Measurements from ENCODE around the gene KLHL17.

KLHL17 gene

DNA sequence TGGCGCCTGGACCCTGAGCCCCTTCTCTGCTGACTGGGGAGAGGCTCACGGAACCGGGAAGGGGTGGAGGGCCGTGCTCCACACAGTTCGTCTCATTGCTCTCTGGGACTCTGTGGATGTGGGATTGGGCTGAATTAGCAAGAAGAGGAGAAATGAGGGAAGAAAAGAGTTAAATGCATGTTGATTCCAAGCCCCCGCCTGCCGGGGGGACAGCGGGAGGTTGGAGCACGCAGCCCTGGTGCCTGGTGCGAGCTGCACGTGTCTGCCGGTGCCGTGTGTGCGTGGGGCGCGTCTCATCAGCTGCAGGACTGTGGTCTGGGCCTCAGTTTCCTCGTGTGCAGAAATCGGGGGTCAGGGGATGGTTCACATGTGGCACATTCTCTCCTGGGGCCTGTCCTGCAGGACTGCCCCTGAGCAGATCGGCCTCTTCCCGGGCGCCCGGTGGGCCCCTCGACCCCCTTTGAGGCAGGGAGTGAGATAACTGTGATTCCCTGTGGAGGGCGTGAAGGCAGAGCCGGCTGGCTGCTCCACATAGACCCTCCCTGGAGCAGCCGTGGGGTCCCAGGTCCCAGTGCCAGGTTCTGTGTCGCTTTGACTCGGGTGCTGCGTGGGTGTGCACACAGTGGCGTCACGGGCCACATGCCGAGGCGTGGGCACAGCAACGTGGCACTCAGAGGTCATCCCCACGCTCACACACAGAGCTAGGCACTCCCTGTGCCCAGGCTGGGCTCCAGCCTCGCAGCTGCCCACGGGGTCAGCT, 25.2 kb upstream of the KLHL17 start:
- TF ChIP-seq EZH2 (optimal IDR thresholded peaks at IDR 0.05; ENCODE audit: low read depth, low read length) (no peak), EZH2phosphoT487 (IDR thresholded peaks at IDR 0.05; ENCODE audit: low read length) (no peak)
- TF ChIP-seq, protein P1, sequence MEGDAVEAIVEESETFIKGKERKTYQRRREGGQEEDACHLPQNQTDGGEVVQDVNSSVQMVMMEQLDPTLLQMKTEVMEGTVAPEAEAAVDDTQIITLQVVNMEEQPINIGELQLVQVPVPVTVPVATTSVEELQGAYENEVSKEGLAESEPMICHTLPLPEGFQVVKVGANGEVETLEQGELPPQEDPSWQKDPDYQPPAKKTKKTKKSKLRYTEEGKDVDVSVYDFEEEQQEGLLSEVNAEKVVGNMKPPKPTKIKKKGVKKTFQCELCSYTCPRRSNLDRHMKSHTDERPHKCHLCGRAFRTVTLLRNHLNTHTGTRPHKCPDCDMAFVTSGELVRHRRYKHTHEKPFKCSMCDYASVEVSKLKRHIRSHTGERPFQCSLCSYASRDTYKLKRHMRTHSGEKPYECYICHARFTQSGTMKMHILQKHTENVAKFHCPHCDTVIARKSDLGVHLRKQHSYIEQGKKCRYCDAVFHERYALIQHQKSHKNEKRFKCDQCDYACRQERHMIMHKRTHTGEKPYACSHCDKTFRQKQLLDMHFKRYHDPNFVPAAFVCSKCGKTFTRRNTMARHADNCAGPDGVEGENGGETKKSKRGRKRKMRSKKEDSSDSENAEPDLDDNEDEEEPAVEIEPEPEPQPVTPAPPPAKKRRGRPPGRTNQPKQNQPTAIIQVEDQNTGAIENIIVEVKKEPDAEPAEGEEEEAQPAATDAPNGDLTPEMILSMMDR (IDR thresholded peaks at IDR 0.05; ENCODE audit: low read length): no peak
- Histone ChIP-seq H3K4me1 (ENCODE audit: low read length) (no peaks in the 10 kb centered on the region), H3K27ac (ENCODE audit: low read length) (no peak overlapping the region), H3F3A (ENCODE audit: insufficient read depth, low read length) (no peaks in the 10 kb centered on the region), H3K79me2 (ENCODE audit: low read length) (no peaks in the 10 kb centered on the region), H3K4me2 (ENCODE audit: low read depth, low read length) (no peak overlapping the region), H3K4me3 (ENCODE audit: low read length) (no peak overlapping the region), H3K27me3 (replicated peaks; ENCODE audit: insufficient read depth, low read length) (peaks cover 84% of the 10 kb centered on the region), H4K20me1 (ENCODE audit: insufficient read depth, low read length) (no peaks in the 10 kb centered on the region), H2AFZ (ENCODE audit: low read length) (no peak overlapping the region), H3K9me2 (replicated peaks; ENCODE audit: insufficient read depth, low read length) (no peaks in the 10 kb centered on the region), H3K9me3 (replicated peaks; ENCODE audit: insufficient read depth, low read length) (no peaks in the 10 kb centered on the region), H3K9ac (ENCODE audit: low read length) (no peak overlapping the region), H3K36me3 (replicated peaks; ENCODE audit: insufficient read depth, low read length) (no peaks in the 10 kb centered on the region)
- no peak for DNase-seq

DNA sequence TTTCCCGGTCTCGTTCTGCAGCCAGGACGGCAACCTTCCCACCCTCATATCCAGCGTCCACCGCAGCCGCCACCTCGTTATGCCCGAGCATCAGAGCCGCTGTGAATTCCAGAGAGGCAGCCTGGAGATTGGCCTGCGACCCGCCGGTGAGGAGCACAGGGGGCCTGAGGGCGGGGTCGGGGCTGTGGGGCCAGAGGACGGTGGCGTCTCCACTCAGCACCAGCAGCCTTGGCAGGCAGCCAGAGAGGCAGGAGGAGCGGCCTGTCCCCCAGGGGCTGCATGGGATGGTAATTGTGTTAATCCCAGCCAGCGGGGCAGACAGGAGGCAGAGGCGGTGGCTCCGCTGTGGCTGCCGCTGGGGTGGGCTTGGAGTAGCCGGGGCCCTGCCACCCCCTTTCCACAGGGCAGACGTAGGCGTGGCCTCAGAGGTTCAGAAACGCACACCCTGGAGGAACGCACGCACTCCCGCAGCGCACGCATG, 24.6 kb upstream of the KLHL17 start:
- Histone ChIP-seq H3K79me2 (ENCODE audit: low read length) (no peaks in the 10 kb centered on the region), H3K9me3 (replicated peaks; ENCODE audit: insufficient read depth, low read length) (no peaks in the 10 kb centered on the region), H4K20me1 (ENCODE audit: insufficient read depth, low read length) (peaks cover 1% of the 10 kb centered on the region; the same call in 1 of the 2 replicates), H3K9ac (ENCODE audit: low read length) (no peak overlapping the region), H3K4me2 (ENCODE audit: low read depth, low read length) (no peak overlapping the region), H3F3A (ENCODE audit: insufficient read depth, low read length) (no peaks in the 10 kb centered on the region), H3K27me3 (replicated peaks; ENCODE audit: insufficient read depth, low read length) (peaks cover 84% of the 10 kb centered on the region), H2AFZ (ENCODE audit: low read length) (no peak overlapping the region), H3K27ac (ENCODE audit: low read length) (no peak overlapping the region), H3K4me1 (ENCODE audit: low read length) (peaks cover 5% of the 10 kb centered on the region; the same call in 1 of the 2 replicates), H3K36me3 (replicated peaks; ENCODE audit: insufficient read depth, low read length) (no peaks in the 10 kb centered on the region), H3K4me3 (ENCODE audit: low read length) (no peak overlapping the region), H3K9me2 (replicated peaks; ENCODE audit: insufficient read depth, low read length) (no peaks in the 10 kb centered on the region)
- TF ChIP-seq, protein P1 (IDR thresholded peaks at IDR 0.05; ENCODE audit: low read length): no peak
- TF ChIP-seq EZH2phosphoT487 (IDR thresholded peaks at IDR 0.05; ENCODE audit: low read length) (no peak), EZH2 (optimal IDR thresholded peaks at IDR 0.05; ENCODE audit: low read depth, low read length) (no peak)
- no peak for DNase-seq

DNA sequence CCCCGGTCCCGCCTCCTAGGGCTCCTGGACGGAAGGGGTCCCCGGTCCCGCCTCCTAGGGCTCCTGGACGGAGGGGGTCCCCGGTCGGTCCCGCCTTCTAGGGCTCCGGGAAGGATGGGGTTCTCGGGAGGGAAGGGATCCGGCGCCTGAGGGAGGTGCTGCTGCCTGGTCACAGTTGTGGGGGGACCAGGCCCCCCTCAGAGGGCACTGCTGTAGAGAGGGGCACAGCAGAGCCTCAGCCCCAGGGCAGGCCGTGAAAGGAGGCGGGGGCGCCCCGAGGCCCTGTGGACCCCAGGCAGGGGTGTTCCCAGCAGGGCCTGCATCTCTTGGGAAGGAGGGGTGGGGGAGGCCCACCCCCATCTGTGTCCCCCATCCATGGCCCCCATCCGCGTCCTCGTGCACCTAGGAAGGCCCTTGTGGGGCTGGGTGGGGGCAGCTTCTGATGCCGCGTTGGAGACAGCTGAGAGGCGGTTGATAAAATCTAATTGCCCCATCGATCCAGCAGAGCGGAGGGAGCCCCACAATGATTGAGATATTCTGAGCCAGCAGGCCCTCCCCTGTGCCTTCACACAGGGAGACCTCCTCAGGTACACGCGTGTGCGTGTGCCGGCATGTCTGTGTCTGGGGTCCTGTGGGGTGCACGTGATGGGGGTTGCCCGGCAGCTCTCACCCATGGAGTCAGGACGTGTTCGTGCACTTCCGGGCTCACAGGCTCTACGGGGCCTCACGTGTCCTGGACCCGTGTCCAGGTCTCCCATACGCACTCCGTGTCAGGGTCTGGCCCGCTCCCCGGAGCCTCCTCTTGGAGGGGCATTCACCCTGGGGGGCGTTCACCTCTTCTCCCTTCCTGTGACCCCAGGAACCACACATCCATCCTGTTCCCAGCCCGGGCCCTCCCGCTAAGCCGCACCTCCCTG, 23.8 kb upstream of the KLHL17 start:
- DNase-seq: no peak
- Histone ChIP-seq H4K20me1 (ENCODE audit: insufficient read depth, low read length) (peaks cover 7% of the 10 kb centered on the region; the same call in 1 of the 2 replicates), H3K9ac (ENCODE audit: low read length) (no peak overlapping the region), H3K9me3 (replicated peaks; ENCODE audit: insufficient read depth, low read length) (no peaks in the 10 kb centered on the region), H3K4me1 (ENCODE audit: low read length) (peaks cover 11% of the 10 kb centered on the region; the same call in 1 of the 2 replicates), H3K27me3 (replicated peaks; ENCODE audit: insufficient read depth, low read length) (peaks cover 85% of the 10 kb centered on the region), H3K4me3 (ENCODE audit: low read length) (no peak overlapping the region), H3F3A (ENCODE audit: insufficient read depth, low read length) (no peaks in the 10 kb centered on the region), H3K27ac (ENCODE audit: low read length) (no peak overlapping the region), H3K4me2 (ENCODE audit: low read depth, low read length) (no peak overlapping the region), H3K9me2 (replicated peaks; ENCODE audit: insufficient read depth, low read length) (no peaks in the 10 kb centered on the region), H3K79me2 (ENCODE audit: low read length) (no peaks in the 10 kb centered on the region), H3K36me3 (replicated peaks; ENCODE audit: insufficient read depth, low read length) (no peaks in the 10 kb centered on the region), H2AFZ (ENCODE audit: low read length) (no peak overlapping the region)
- no peak for TF ChIP-seq EZH2phosphoT487 (IDR thresholded peaks at IDR 0.05; ENCODE audit: low read length)
- TF ChIP-seq, protein P1 (IDR thresholded peaks at IDR 0.05; ENCODE audit: low read length): no peak
- TF ChIP-seq EZH2 (optimal IDR thresholded peaks at IDR 0.05; ENCODE audit: low read depth, low read length): no peak
